HG03575 (cell line): Measurements from ENCODE around the gene SLC9A8.

Experiments
- ATAC-seq: cut with Tn5 transposase; IDR thresholded peaks from one replicate; pipeline ENCODE4 v1.9.1; 2021; ENCODE audit not compliant: unreplicated experiment, insufficient number of reproducible peaks, low FRiP score; ENCODE audit errors: extremely low read depth

SLC9A8 gene

GRCh38 chr20:49867453-49868215 lies 55.0 kb downstream of the SLC9A8 start:
- ATAC-seq = no peak

GRCh38 chr20:49868538-49868937 lies 55.9 kb downstream of the SLC9A8 start:
- ATAC-seq = no peak

GRCh38 chr20:49868964-49869363 lies 56.3 kb downstream of the SLC9A8 start:
- no peak for ATAC-seq

GRCh38 chr20:49870261-49870660 lies 57.6 kb downstream of the SLC9A8 start:
- ATAC-seq = no peak

GRCh38 chr20:49871391-49871948 lies 58.8 kb downstream of the SLC9A8 start:
- no peak for ATAC-seq

GRCh38 chr20:49872056-49872455 lies 59.4 kb downstream of the SLC9A8 start:
- ATAC-seq = no peak

GRCh38 chr20:49874696-49875095 lies 62.1 kb downstream of the SLC9A8 start:
- no peak for ATAC-seq

- no peak for ATAC-seq
These were observed 64.8 kb downstream of the SLC9A8 start for GRCh38 chr20:49877386-49877921.

GRCh38 chr20:49878977-49879376 lies 66.3 kb downstream of the SLC9A8 start:
- ATAC-seq = no peak

- ATAC-seq = no peak
These were observed 67.5 kb downstream of the SLC9A8 start for GRCh38 chr20:49880177-49880576.

- ATAC-seq = no peak
These were observed 68.3 kb downstream of the SLC9A8 start for GRCh38 chr20:49880724-49881445.

- no peak for ATAC-seq
These were observed 69.7 kb downstream of the SLC9A8 start for GRCh38 chr20:49882171-49882970.

GRCh38 chr20:49883246-49883802 lies 70.7 kb downstream of the SLC9A8 start:
- ATAC-seq = no peak

GRCh38 chr20:49885558-49886332 lies 73.1 kb downstream of the SLC9A8 start:
- ATAC-seq = no peak

GRCh38 chr20:49886571-49887213 lies 74.1 kb downstream of the SLC9A8 start:
- no peak for ATAC-seq

GRCh38 chr20:49887251-49888211 lies 74.9 kb downstream of the SLC9A8 start:
- ATAC-seq = no peak
